B cell (primary cell): ENCODE results near the gene PLAAT3. TPM values are rescaled to one million over a fixed set of nuclear protein-coding genes. Genes with fewer than 3 reads are reported as not detected.

ENCODE experiments used
- ATAC-seq: fragments of 200-7000 bp; cut with Tn5 transposase; one replicate; pipeline ENCODE4 v1.10.0; 2021; ENCODE audit warnings: low read depth, mild to moderate bottlenecking, moderate number of reproducible peaks, moderate library complexity
- CTCF ChIA-PET: fragments of 350-600 bp; sonication (Branson Sonifier 250); formaldehyde crosslinking; loops from one replicate; lab custom pipeline; 2021; ENCODE audit warnings: antibody characterized with exemption, inconsistent platforms; lab: Charles Lee
- POLR2A ChIA-PET: fragments of 350-600 bp; sonication (Branson Sonifier 250); formaldehyde crosslinking; loops from one replicate; lab custom pipeline; 2021; ENCODE audit warnings: antibody characterized with exemption; lab: Charles Lee
- DNase-seq: peaks from one replicate; pipeline ENCODE4 v3.0.0; 2013
- H2AFZ ChIP-seq: 2 replicates; pipeline ENCODE4 v1.6.1; 2012; ENCODE audit warnings: mild to moderate bottlenecking, low read depth, low read length; ENCODE audit not compliant: insufficient read depth, poor library complexity, severe bottlenecking
- H3K27ac ChIP-seq, 2 donors: 1 replicate in 1 of 2; 2 replicates in 1 of 2; pipeline ENCODE4 v1.5.1; 2012 to 2013; ENCODE audit warnings: low read length in 2 of 2, mild to moderate bottlenecking in 2 of 2, moderate library complexity in 1 of 2
- H3K27me3 ChIP-seq, 4 experiments: fragments of 200-600 bp in 1 of 4; sonication (generic) in 1 of 4; replicated peaks in 1 of 4; 1 replicate in 2 of 4; 2 replicates in 2 of 4; pipeline versions ENCODE4 v1.6.1 to v1.7.0; 2013 to 2016; ENCODE audit warnings: low read length in 3 of 4, mild to moderate bottlenecking in 2 of 4, mixed read lengths in 1 of 4, moderate library complexity in 1 of 4; ENCODE audit not compliant: insufficient read depth in 4 of 4, control insufficient read depth in 3 of 4; ENCODE audit errors: control extremely low read depth in 1 of 4
- H3K36me3 ChIP-seq, 2 experiments: replicated peaks in 1 of 2; 1 replicate in 1 of 2; 2 replicates in 1 of 2; pipeline versions ENCODE4 v1.6.1 to v1.7.1; 2013; ENCODE audit warnings: low read length in 1 of 2; ENCODE audit not compliant: insufficient read depth in 2 of 2, control insufficient read depth in 1 of 2; ENCODE audit errors: control extremely low read depth in 1 of 2, extremely low read depth in 1 of 2
- H3K4me1 ChIP-seq, 2 donors: fragments of 200-600 bp in 1 of 2; sonication (generic) in 1 of 2; 1 replicate in 1 of 2; 2 replicates in 1 of 2; pipeline versions ENCODE4 v1.5.1 to v1.6.1; 2013 to 2017; ENCODE audit warnings: low read length in 2 of 2; ENCODE audit not compliant: control insufficient read depth in 2 of 2, insufficient read depth in 2 of 2
- H3K4me2 ChIP-seq: replicated peaks from 2 replicates; pipeline ENCODE3; 2012; ENCODE audit warnings: mild to moderate bottlenecking, low read depth, low read length; ENCODE audit not compliant: poor library complexity, severe bottlenecking
- H3K4me3 ChIP-seq, 5 experiments: fragments of 200-600 bp in 1 of 5; sonication (generic) in 1 of 5; 1 replicate in 3 of 5; 2 replicates in 2 of 5; pipeline versions ENCODE4 v1.5.1 to v1.7.0; 2011 to 2016; ENCODE audit warnings: low read length in 4 of 5, mild to moderate bottlenecking in 4 of 5, low read depth in 2 of 5, control low read depth in 1 of 5, moderate library complexity in 1 of 5; ENCODE audit not compliant: insufficient read depth in 1 of 5; ENCODE audit errors: control extremely low read depth in 1 of 5, extremely low read depth in 1 of 5
- H3K79me2 ChIP-seq: fragments of 200-600 bp; sonication (generic); one replicate; pipeline ENCODE4 v1.6.0; 2016; ENCODE audit warnings: low read length; ENCODE audit not compliant: control insufficient read depth, insufficient read depth
- H3K9ac ChIP-seq: fragments of 200-600 bp; sonication (generic); 2 replicates; pipeline ENCODE4 v1.6.1; 2017; ENCODE audit warnings: mild to moderate bottlenecking, low read length, moderate library complexity
- H3K9me3 ChIP-seq, 3 donors: one replicate each; pipeline versions ENCODE4 v1.6.1 to v1.7.1; 2013; ENCODE audit warnings: low read length in 2 of 3; ENCODE audit not compliant: control insufficient read depth in 2 of 3, insufficient read depth in 1 of 3; ENCODE audit errors: control extremely low read depth in 1 of 3
- H4K20me1 ChIP-seq: 2 replicates; pipeline ENCODE4 v1.6.0; 2012; ENCODE audit warnings: mild to moderate bottlenecking, low read length; ENCODE audit not compliant: insufficient read depth, control insufficient read depth, poor library complexity, severe bottlenecking
- H3K27ac Mint-ChIP-seq: one replicate; pipeline ENCODE4 v1.8.0; 2021; ENCODE audit warnings: mixed read lengths
- H3K27me3 Mint-ChIP-seq: one replicate; pipeline ENCODE4 v1.8.0; 2021; ENCODE audit warnings: mixed read lengths
- H3K4me1 Mint-ChIP-seq: one replicate; pipeline ENCODE4 v1.8.0; 2021; ENCODE audit warnings: mixed read lengths
- H3K4me3 Mint-ChIP-seq: one replicate; pipeline ENCODE4 v1.8.0; 2021; ENCODE audit warnings: mixed read lengths
- H3K9me3 Mint-ChIP-seq: one replicate; pipeline ENCODE4 v1.8.0; 2022; ENCODE audit warnings: mixed read lengths; ENCODE audit not compliant: insufficient read depth
- EZH2 ChIP-seq: IDR thresholded peaks from 2 replicates; pipeline ENCODE4 v1.6.1; 2012; ENCODE audit warnings: borderline replicate concordance, low read depth, mild to moderate bottlenecking, moderate library complexity, low read length; ENCODE audit not compliant: insufficient read depth, poor library complexity, severe bottlenecking
- WGBS: methylation state at CpG from one replicate; pipeline ENCODE4 v1.1.5; 2013; ENCODE audit warnings: missing lambda C conversion rate; ENCODE audit not compliant: insufficient coverage; 5-methylcytosine and 5-hydroxymethylcytosine counted together
- intact Hi-C: fragments of 100-400 bp; cut with micrococcal nuclease; formaldehyde crosslinking; loops from one replicate; pipeline ENCODE4 v1.10.0; 2022
- polyA plus RNA-seq: library from polyadenylated mRNA; depleted of rRNA; stranded (reverse); fragments of >200 nt; gene quantifications from 2 replicates; pipeline ENCODE4 v1.2.3, GENCODE V29; 2012
- total RNA-seq, 2 donors: library from RNA; stranded (reverse); fragments of 120-200 nt in 1 of 2; gene quantifications; 1 replicate in 1 of 2; 2 replicates in 1 of 2; pipeline versions ENCODE4 v1.2.3 to v1.2.4, GENCODE V29; 2013 to 2022
- TF ChIP-seq, protein P1 (sequence below): fragments of 200-600 bp; IDR thresholded peaks from one replicate; pipeline ENCODE4 v1.8.0; 2022; ENCODE audit warnings: antibody characterized with exemption, mild to moderate bottlenecking

The PLAAT3 gene
- total and polyA plus RNA-seq, 2 donors (not counting 1 experiment from before 2014, with no cell fraction given), result 2.3 to 3.1 TPM

DNA sequence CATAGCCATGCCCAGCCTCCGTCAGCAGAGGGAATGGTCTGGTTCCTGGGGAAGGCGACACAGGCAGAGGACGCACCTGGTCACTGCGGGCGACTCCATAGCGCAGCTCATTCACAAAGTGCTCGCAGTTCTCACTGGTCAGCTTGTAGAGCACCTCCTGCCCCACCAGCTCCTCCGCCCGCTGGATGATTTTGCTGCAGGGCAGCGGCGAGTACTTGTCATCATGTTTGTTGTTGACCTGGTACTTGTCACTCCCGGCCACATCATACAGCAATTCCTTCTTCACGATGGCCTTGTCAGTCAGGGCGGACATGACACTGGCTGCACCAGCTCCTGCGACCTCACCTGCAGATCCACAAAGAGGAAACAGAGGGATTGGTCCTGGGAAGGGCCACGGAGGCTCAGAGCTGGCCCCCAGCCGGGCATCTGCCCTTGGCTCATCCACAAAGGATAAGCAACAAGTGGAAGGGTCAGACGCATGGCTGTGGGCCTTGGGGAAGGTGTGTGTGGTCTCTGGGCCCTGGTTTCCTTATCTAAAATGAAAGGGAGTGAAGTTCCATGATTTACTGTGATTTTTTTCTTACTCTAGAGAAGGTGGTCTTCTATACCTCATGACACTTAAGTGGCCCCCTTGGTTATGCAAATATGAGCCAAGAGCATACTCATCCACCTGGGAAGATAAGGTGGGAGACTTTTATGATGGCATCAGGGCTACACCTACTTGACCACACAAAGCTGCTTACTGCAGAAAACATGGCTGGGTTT lies 24.0 kb downstream of the PLAAT3 start:
- Histone ChIP-seq H4K20me1 (no peaks in the 10 kb centered on the region), H3K4me3 (no peak overlapping the region), H3K27me3 (peaks cover 0 to 4% (median 0%) of the 10 kb centered on the region in 4 experiments), H3K9ac (no peak overlapping the region), H3K36me3 (no peaks in the 10 kb centered on the region), H3K9me3 (peaks cover 0 to 3% (median 0%) of the 10 kb centered on the region in 3 donors), H3K4me1 (no peaks in the 10 kb centered on the region), H2AFZ (no peak overlapping the region), H3K4me2 (no peak overlapping the region), H3K79me2 (no peaks in the 10 kb centered on the region), H3K27ac (no peak overlapping the region)
- 94% methylated on average over 16 of the region's 18 CpGs for WGBS
- Mint-ChIP-seq H3K27ac (no peak overlapping the region), H3K4me1 (no peaks in the 10 kb centered on the region), H3K9me3 (peaks cover 2% of the 10 kb centered on the region), H3K4me3 (no peak overlapping the region), H3K27me3 (peaks cover 15% of the 10 kb centered on the region)
- TF ChIP-seq, protein P1, sequence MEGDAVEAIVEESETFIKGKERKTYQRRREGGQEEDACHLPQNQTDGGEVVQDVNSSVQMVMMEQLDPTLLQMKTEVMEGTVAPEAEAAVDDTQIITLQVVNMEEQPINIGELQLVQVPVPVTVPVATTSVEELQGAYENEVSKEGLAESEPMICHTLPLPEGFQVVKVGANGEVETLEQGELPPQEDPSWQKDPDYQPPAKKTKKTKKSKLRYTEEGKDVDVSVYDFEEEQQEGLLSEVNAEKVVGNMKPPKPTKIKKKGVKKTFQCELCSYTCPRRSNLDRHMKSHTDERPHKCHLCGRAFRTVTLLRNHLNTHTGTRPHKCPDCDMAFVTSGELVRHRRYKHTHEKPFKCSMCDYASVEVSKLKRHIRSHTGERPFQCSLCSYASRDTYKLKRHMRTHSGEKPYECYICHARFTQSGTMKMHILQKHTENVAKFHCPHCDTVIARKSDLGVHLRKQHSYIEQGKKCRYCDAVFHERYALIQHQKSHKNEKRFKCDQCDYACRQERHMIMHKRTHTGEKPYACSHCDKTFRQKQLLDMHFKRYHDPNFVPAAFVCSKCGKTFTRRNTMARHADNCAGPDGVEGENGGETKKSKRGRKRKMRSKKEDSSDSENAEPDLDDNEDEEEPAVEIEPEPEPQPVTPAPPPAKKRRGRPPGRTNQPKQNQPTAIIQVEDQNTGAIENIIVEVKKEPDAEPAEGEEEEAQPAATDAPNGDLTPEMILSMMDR, result no peak
- TF ChIP-seq EZH2, result no peak
- no peak for DNase-seq
- intact Hi-C loops, result no loop called here
- POLR2A ChIA-PET, result no interaction called here
- CTCF ChIA-PET, result no interaction called here
- no peak for ATAC-seq

- H4K20me1 ChIP-seq, result no peaks in the 10 kb centered on the region
- no peak overlapping the region for H2AFZ ChIP-seq
- Mint-ChIP-seq H3K9me3 (peaks cover 2% of the 10 kb centered on the region), H3K4me3 (no peak overlapping the region), H3K27ac (no peak overlapping the region), H3K4me1 (no peaks in the 10 kb centered on the region), H3K27me3 (peaks cover 15% of the 10 kb centered on the region)
- no peak overlapping the region for H3K4me3 ChIP-seq
- no CpG with 5 or more reads among the region's 3 CpGs for WGBS
- TF ChIP-seq EZH2, result no peak
- TF ChIP-seq, protein P1, result no peak
- intact Hi-C loops, result no loop called here
- no peak for ATAC-seq
- H3K79me2 ChIP-seq, result no peaks in the 10 kb centered on the region
- H3K27ac ChIP-seq, result no peak overlapping the region
- H3K4me1 ChIP-seq, result no peaks in the 10 kb centered on the region
- H3K4me2 ChIP-seq, result no peak overlapping the region
- peaks cover 0 to 4% (median 0%) of the 10 kb centered on the region in 4 experiments for H3K27me3 ChIP-seq
- H3K9me3 ChIP-seq, result peaks cover 0 to 3% (median 0%) of the 10 kb centered on the region in 3 donors
- CTCF ChIA-PET, result interaction anchor here (0.6 to 0.7 kb wide), 4 partner anchors 19 to 191 kb away, joined by 3 to 4 read pairs (median 3); partner anchors contain the start of gene RTN3
- no peaks in the 10 kb centered on the region for H3K36me3 ChIP-seq
- POLR2A ChIA-PET, result no interaction called here
- no peak overlapping the region for H3K9ac ChIP-seq
- no peak for DNase-seq
Observed at GRCh38 chr11:63589000-63589399, 25.2 kb downstream of the PLAAT3 start.
